ENCODE data around the gene KBTBD3.

- TF ChIP-seq, protein P1, sequence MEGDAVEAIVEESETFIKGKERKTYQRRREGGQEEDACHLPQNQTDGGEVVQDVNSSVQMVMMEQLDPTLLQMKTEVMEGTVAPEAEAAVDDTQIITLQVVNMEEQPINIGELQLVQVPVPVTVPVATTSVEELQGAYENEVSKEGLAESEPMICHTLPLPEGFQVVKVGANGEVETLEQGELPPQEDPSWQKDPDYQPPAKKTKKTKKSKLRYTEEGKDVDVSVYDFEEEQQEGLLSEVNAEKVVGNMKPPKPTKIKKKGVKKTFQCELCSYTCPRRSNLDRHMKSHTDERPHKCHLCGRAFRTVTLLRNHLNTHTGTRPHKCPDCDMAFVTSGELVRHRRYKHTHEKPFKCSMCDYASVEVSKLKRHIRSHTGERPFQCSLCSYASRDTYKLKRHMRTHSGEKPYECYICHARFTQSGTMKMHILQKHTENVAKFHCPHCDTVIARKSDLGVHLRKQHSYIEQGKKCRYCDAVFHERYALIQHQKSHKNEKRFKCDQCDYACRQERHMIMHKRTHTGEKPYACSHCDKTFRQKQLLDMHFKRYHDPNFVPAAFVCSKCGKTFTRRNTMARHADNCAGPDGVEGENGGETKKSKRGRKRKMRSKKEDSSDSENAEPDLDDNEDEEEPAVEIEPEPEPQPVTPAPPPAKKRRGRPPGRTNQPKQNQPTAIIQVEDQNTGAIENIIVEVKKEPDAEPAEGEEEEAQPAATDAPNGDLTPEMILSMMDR (IDR thresholded peaks at IDR 0.05) = no peak
- no peak for TF ChIP-seq POLR2A (IDR thresholded peaks at IDR 0.05)
Measured at GRCh38 chr11:106088896-106089295, 11.7 kb upstream of the KBTBD3 start.
